ENCODE results near the gene PGA4.
"Not testable (repeated sequence)": the region's sequence is repeated elsewhere in the genome, so short reads cannot be mapped to it uniquely, and the experiment has no call there.

Gene PGA4

GRCh38 chr11:61252332-61252731 lies 30.2 kb downstream of the PGA4 start:
- ATAC-seq: not testable (repeated sequence)

DNA sequence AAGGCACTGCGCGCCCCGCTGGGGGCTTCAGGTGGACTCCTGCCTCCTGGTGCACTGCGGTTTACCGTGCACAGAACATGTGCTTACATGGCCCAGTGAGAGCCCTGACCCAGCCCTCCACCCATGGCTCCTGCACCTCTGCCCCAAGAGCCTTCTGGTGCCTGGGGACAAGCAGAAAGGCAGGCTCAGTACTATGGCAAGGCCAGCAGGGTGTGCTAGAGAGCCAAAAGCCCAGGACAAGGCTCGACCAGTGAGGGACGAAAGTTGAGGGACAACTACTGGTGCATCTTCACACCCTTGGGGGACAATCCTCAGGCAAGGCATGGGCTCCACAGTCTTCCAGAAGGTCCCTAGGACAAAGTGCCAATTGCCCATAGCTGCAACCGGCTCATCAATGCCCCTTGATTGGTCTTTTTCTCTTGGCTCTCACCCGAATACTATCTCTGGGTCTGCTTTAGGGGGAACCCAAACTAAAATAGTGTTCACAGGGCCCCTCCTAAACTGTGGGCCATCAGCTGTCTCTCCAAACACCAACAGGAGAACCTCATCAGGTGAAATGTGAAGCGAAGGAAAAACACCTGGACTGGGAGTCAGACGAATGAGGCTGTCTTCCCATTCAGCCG lies 32.4 kb downstream of the PGA4 start:
- ATAC-seq: peak; percentile 64

DNA sequence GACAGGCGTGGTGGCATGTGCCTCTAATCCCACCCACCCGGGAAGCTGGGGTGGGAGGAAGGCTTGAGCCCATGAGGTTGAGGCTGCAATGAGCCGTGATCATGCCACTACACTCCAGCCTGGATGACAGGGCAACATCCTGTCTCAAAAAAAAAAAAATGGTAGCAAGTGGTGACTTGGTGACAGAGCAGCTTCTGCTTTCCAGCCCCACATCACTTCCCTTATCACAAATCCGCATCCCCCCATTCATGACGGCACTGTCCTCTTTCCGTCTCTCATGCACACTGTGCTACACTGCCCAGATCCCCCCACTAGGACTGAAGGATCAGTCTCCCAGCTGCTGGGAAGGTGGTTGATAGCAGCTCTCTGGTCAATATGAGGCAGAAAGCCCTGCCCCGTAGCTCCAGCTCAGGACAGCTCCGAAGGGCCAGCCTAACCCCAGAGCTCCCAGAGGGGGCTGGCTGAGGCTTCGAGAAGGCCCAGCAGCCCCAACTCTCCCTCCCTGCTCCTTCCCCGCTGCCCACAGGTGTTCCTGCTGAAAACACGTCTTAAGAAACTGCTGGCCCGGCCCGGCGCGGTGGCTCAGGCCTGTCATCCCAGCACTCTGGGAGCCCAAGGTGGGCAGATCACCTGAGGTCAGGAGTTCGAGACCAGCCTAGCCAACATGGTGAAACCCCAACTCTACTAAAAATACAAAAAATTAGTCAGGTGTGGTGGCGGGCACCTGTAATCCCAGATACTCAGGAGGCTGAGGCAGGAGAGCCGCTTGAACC lies 34.7 kb downstream of the PGA4 start:
- no peak for ATAC-seq

- no peak for ATAC-seq
Measured at GRCh38 chr11:61258546-61258945, 36.4 kb downstream of the PGA4 start.

DNA sequence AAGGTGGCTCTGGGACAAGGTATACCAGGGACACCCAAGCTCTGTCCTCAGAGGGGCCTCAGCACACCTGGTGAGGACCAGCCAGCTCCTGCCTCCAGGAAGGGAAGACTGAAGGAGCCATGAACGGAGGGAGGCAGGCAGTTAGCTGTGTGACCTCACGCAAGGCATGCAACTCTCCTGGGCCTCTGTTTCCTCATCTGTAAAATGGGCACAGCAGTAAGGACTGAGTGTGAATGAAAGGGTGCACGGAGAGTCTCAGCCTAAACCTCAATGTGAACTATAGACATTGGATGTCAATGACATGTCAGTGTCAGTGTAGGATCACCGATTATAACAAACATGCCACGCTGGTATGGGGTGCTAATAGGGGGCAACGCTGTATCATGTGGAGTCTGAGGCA lies 37.2 kb downstream of the PGA4 start:
- no peak for ATAC-seq

DNA sequence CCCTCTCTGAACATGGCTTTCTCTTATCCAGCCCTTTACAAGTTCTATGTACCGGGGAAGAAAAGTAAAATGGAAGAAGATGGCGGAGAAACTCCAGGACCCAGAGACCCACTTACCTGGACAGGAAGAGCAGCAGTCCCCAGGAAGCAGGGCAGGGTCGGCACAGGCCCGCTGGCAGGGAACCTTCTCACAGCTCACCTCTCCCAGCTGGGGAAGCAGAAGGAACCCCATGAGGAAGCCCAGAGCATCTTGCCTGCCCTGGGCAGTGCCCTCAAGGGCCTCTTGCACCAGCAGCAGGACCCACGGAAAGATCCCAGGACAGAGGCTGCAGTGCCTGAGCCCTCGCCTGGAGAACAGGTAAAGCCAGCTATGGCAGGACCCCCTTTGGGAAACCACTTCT lies 42.2 kb downstream of the PGA4 start:
- no peak for ATAC-seq

- no peak for ATAC-seq
Measured at GRCh38 chr11:61264795-61265194, 42.6 kb downstream of the PGA4 start.

DNA sequence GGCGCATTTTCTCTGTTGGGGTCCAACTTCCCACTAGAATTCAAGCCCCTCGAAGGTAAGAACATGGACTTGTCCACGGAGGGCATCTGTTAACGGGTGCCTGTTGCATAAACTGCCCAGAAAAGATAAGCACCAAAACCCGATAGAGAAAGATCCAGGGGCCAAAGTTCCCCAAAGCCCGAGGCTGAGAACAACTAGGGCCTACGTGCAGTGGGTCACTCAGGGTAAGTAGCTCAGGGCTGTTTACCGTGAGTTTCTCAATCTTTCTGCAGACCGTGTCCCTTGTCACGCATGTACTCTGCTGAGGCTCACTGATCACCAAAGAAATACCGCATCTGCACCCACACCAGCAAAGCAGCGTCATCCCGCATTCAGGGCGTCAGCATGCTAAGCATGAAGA lies 43.2 kb downstream of the PGA4 start:
- no peak for ATAC-seq

GRCh38 chr11:61266602-61267001 lies 44.5 kb downstream of the PGA4 start:
- no peak for ATAC-seq

- no peak for ATAC-seq
Measured at GRCh38 chr11:61267437-61267841, 45.3 kb downstream of the PGA4 start.

DNA sequence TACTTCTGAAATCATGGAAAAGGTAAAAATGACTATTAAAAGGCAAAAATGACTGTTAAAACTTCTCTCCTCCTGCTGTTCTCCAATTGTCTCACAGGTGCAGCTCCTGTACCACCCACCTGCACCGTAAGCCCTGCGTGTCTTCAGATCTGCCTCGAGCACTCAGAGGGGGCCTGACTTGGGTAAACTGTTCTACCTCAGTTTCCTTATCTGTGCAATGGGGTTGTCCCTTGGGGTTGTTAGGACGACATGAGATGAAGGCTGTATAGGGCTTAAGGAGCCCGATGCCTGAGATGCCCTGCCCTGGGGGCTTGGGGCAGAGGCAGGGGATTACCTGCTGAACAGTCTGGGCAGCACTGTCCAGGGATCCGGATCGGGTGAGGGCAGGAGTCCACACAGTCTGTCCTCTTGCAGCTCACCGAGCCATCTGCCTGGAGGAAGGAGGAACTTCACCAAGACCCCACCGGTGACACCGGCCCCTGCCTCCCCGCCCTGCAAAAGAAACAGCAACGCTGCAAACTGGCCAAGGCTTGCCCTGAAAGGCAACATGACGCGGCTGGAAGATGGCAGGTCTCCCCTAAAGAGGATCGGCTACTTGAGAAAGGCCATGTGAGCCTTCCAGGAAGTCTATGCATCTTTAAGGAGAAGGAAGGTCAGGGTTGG lies 46.6 kb downstream of the PGA4 start:
- ATAC-seq: no peak

DNA sequence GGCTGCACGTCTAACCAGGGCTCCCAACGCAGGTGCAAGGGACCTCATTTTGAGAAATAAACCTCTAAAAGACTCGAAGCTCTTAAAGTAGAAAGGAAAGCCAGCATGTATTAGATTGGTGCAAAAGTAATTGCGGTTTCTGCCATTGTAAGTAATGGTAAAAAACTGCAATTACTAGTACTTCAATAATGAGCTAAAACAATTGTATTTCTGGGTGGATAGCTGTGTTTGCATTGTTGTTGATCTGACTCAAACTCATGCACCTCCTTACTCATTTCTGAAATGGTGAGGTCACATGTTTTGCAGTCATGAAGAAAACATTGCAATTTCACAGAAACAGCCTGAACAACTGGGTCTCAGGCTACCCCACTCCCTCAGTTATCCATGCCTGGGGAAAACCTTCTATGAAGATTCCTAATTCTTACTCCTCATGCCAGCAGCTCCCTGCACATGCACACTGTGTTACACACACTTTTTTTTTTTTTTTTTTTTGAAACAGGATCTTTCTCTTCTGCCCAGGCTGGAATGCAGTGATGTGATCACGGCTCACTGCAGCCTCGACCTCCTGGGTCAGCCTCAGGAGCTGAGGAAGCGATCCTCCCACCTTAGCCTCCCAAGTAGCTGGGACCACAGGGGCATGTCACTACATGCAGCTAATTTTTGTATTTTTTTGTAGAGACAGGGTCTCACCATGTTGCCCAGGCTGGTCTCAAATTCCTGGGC lies 48.4 kb downstream of the PGA4 start:
- peak; percentile 39 to 53 for ATAC-seq

DNA sequence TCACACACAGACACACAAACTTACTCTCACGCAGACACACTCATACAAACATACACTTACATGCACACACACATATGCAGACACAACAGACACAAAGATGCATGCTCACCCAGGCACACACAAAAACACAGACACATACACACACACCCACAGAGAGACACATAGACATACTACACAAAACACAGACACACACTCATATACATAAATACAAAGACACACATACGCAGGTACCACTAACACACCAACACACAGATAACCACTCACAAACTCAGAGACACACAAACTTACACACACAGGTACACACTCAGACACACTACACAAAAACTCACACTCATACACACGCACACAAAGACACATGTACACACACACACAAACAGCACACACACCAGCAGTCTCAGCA lies 50.6 kb downstream of the PGA4 start:
- ATAC-seq: no peak

DNA sequence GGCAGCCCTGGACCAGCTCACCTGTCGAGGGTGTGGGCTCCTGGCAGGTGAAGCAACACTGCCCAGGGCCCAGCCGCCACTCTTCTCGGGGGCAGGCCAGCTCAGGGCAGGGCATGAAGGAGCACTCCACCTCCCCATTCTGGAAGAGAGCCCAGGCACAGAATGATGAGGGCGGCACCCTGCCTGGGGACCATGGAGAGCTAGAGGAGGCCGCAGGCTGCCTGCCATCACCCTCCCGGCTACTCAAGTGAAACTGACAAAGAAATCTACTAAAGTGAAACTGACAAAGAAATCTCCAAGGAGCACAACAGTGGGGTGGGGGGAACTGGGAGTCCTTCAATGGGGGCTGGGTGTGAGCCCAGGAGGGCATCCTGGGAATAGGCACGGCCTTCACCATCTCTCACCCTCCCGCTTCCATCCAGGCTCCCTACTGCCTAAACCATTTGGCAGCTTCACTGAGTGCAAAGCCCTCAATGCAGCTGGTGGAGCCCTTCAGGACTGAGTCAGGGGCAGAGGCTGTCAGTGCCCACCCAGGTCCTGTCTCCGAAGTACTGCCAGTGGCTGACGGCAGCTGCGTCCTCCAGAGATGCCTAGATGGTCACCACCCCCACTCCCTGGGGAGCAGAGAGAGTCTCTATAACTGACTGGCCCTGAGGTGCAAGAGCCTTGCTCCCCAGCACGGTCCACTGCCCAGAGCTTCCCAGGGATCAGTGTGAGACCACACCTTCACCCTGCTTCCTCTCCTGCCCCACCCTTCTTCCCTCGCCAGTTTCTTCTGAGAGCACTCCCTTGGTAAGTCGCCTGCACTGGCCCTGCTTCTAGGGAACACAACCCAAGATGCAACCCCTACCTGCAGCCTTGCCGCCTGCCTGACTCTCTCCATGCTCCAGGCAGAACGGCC lies 51.3 kb downstream of the PGA4 start:
- ATAC-seq: no peak

GRCh38 chr11:61274084-61274483 lies 51.9 kb downstream of the PGA4 start:
- no peak for ATAC-seq

- ATAC-seq: no peak
Measured at GRCh38 chr11:61275191-61275590, 53.0 kb downstream of the PGA4 start.

DNA sequence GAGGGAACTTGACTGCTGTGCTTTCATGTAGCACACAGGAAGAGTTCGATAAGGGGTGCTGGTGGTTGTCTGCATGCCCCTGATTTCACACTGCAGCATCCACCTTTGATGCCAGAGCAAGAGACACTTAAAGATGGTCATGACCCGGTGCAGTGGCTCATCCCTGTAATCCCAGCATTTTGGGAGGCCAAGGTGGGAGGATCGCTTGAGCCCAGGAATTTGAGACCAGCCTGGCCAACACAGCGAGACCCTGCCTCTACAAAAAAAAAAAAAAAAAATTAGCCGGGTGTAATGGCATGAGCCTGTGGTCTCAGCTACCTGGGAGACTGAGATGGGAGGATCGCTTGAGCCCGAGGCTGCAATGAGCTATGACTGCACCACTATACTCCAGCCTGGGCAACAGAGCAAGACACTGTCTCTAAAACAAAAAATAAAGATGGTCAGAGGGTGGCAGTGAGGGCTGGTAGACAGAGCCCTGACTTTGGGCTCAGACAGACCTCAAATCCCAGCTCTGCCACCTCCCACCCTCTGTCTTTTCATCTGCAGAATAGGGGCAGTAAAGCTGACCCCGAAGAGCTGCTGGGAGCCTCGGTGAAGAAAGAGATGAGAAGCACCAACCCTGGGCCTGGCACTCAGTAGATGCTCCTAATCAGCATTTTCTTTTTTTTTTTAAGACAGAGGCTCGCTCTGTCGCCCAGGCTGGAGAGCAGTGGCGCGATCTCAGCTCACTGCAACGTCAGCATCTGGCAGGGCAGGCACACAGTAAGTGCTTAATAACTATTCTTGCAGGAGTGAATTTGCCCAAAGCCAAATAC lies 55.2 kb downstream of the PGA4 start:
- ATAC-seq: no peak

- ATAC-seq: no peak
Measured at GRCh38 chr11:61278001-61278470, 55.9 kb downstream of the PGA4 start.

DNA sequence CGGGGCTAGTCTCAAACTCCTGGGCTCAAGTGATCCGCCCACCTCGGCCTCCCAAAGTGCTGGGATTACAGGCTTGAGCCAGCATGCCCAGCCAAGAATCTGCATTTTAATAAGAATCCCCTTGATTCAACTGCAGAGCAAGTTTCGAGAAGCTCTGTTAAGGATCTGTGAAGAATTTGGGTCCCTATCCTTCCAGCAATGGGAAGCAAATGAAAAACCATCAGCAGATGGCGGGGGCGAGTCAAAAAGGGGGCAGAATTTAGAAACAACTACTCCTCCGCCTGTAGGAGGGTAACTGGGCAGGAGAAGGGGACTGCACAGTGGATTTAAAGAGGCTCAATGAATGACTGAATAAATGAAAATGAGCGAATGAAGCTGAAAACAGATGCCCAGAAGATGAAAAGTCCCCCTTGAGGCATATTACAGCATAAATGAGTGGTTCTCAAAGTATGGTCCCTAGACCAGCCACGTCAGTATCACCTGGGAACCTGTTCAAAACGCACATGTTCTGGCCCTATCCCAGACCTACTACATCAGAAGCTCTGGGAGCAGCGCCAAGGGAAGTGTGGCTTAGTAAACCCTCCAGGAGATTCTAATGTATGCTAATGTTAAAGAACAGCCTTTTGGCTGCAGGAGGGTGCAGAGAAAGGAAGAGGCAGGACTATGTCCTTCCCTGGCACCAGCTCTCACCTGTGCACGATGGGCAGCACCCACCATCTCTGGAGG lies 58.0 kb downstream of the PGA4 start:
- no peak for ATAC-seq

- no peak for ATAC-seq
Measured at GRCh38 chr11:61280883-61281580, 58.9 kb downstream of the PGA4 start.
